Epithelial cell of proximal tubule (primary cell): ENCODE results near the gene CCL27. TPM values are rescaled to one million over a fixed set of nuclear protein-coding genes. Genes with fewer than 3 reads are reported as not detected.

ENCODE experiments used
- DNase-seq: peaks from one replicate; pipeline ENCODE4 v3.0.0-alpha.2; 2011; ENCODE audit warnings: low read depth
- H3K4me3 ChIP-seq: 2 replicates; pipeline ENCODE4 v1.5.1; 2011; ENCODE audit warnings: low read depth, mild to moderate bottlenecking, low read length
- CTCF ChIP-seq: conservative IDR thresholded peaks from 2 replicates; pipeline ENCODE4 v1.5.1; 2012; ENCODE audit warnings: low read depth, mild to moderate bottlenecking, low read length
- total RNA-seq: library from RNA; depleted of rRNA; stranded (reverse); fragments of >200 nt; gene quantifications from 2 replicates; pipeline ENCODE4 v1.2.3, GENCODE V29; 2015

Gene CCL27
- total RNA-seq, 1 donor from 2014 or later, result not detected

GRCh38 chr9:34689116-34689470, 26.6 kb upstream of the CCL27 start:
- no peak overlapping the region for H3K4me3 ChIP-seq
- DNase-seq, result no peak

DNA sequence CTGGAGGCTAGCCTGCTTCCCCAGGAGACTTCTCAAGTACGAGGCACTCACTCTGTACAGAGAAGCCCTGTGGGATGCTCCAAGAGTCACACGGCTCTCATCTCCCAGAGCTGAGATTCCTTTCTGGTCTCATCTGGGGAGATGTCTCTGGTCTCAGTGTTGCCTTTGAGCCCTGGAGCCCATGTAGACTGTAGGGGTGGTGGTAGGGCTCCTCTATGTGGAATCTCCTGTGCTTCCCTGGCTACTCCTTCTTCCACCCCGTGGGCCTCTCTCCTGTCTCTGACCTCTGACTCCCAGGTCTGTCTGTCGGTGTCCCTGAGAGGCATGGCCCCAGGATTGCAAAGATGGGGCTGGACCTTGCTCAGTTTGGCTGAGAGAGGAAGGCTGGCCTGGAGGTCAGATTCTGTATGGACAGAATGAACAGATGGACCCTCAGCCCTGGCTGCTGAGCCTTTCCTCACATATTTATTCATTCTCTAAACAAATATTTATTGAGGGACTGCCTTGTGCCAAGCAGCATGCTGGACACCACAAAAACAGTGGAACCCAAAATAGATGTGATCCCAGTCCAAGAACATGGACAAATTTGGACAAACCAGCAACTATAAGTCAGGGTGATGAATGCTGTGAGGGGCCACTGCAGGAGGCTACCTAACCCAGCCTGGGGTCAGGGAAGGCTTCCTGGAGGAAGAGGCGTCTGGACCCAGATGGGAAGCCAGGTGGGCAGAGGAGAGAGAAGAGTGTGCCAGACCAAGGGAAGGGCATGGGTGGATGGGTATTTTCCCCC, 26.1 kb upstream of the CCL27 start:
- no peak overlapping the region for H3K4me3 ChIP-seq
- DNase-seq, result no peak
- TF ChIP-seq CTCF, result no peak

More at GRCh38 chr9:34689116-34689470, 26.6 kb upstream of the CCL27 start:
- TF ChIP-seq CTCF, result no peak

DNA sequence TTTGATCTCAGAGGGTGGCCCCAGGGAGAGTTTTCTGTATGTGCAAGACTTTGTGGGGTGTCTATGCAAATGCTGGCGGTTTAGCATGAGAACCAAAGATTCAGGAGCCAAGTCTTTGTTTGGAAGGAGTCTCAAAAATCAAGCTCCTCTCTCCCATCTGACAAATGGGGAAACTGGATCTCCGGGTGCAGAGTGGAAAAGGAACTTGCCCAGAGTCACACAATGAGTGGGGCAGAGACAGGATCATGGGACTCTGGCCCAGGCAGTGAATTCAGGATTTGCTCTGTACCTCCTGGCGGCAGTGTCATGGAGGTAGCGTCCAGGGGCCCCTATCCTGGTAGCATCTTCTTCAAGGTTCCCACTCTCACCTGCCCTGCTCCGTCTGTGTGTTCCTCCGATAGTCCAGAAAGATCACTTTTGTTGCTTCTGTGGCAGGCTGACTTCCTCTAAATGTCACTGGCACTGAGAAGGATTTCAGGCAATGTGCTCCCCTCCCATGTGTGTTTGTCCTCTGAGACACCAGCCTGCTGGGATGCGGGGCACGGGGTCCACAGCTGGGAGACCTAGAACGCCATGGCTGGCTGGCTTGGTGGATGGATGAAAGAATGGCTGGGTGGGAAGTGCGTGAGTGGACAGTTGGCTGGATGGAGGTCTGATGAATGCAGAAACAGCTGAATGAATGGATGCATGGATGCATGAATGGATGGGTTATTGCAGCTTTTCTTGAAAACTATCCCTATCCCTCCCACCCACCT, 25.0 kb upstream of the CCL27 start:
- DNase-seq, result no peak
- no peak overlapping the region for H3K4me3 ChIP-seq
- no peak for TF ChIP-seq CTCF

DNA sequence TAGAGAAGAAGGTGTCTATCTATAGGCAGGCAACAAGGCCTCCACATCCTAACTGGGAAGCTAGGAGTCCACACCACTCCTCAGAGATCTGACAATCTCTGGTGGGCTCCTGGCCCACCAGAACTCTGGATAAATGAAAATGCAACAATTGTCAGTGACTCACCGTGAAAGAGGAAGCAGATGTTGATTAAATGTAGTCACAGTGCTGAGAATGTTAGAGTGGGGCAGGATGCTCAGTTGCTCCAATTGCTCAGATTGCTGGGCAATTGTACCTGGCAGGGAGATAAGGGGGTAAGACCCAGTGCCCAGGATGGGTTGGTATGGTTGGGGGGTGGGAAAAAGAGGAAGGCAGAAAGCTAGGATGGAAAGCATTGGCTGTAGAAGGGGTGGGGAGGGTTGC, 24.3 kb upstream of the CCL27 start:
- DNase-seq, result no peak
- TF ChIP-seq CTCF, result no peak
- no peak overlapping the region for H3K4me3 ChIP-seq

- no peak for TF ChIP-seq CTCF
- H3K4me3 ChIP-seq, result no peak overlapping the region
- DNase-seq, result no peak
These were observed 23.8 kb upstream of the CCL27 start for GRCh38 chr9:34686231-34686630.

DNA sequence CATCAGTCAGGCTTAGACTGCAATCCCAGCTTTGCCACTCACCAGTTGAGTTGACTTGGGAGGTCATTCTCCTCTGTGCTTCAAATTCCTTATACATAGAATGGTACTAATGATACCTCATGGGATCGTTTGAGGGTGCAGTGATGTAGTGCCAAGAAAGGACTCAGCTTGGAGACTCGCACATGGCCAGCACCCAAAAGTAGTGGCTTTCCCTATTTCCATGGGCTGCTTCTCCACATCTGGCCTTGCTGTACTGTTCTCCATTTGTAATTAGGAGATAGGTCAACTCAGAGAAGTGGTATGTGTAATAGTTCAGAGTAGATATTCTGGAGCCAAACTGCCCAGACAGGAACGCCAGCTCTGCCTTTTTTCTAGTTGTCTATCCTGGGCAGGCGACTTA, 23.1 kb upstream of the CCL27 start:
- no peak overlapping the region for H3K4me3 ChIP-seq
- no peak for TF ChIP-seq CTCF
- no peak for DNase-seq
